CD14-positive monocyte (primary cell): ENCODE results near the gene AMIGO2. TPM values are rescaled to one million over a fixed set of nuclear protein-coding genes. Genes with fewer than 3 reads are reported as not detected.

Experiments used
- DNase-seq, 3 donors: peaks; one replicate each; pipeline ENCODE4 v3.0.0-alpha.2; 2011 to 2022
- H2AFZ ChIP-seq: 2 replicates; pipeline ENCODE4 v1.6.0; 2012; ENCODE audit warnings: mild to moderate bottlenecking, low read depth, low read length, inconsistent platforms; ENCODE audit not compliant: insufficient read depth, poor library complexity, severe bottlenecking
- H3K27ac ChIP-seq, 2 donors: 1 replicate in 1 of 2; 2 replicates in 1 of 2; pipeline ENCODE4 v1.5.1; 2012 to 2013; ENCODE audit warnings: low read length in 2 of 2, control low read depth in 1 of 2, inconsistent platforms in 1 of 2, low read depth in 1 of 2, mild to moderate bottlenecking in 1 of 2
- H3K27me3 ChIP-seq, 2 donors: one replicate each; pipeline versions ENCODE4 v1.6.0 to v1.6.1; 2011 to 2013; ENCODE audit warnings: low read length in 2 of 2; ENCODE audit not compliant: control insufficient read depth in 2 of 2, insufficient read depth in 2 of 2
- H3K36me3 ChIP-seq, 2 donors: replicated peaks in 1 of 2; 1 replicate in 1 of 2; 2 replicates in 1 of 2; pipeline versions ENCODE4 v1.5.1 to v1.6.1; 2012 to 2013; ENCODE audit warnings: low read length in 2 of 2, control low read depth in 1 of 2, inconsistent platforms in 1 of 2, mild to moderate bottlenecking in 1 of 2; ENCODE audit not compliant: insufficient read depth in 2 of 2, control insufficient read depth in 1 of 2
- H3K4me1 ChIP-seq, 2 donors: 1 replicate in 1 of 2; 2 replicates in 1 of 2; pipeline versions ENCODE4 v1.5.1 to v1.6.1; 2012 to 2013; ENCODE audit warnings: low read length in 2 of 2, control low read depth in 1 of 2, inconsistent platforms in 1 of 2, mild to moderate bottlenecking in 1 of 2, moderate library complexity in 1 of 2; ENCODE audit not compliant: insufficient read depth in 2 of 2, control insufficient read depth in 1 of 2
- H3K4me2 ChIP-seq: replicated peaks from 2 replicates; pipeline ENCODE3; 2012; ENCODE audit warnings: low read length, moderate library complexity, mild to moderate bottlenecking; ENCODE audit not compliant: poor library complexity, severe bottlenecking; ENCODE audit errors: extremely low read depth
- H3K4me3 ChIP-seq, 3 experiments: fragments of 200-600 bp in 1 of 3; sonication (generic) in 1 of 3; replicated peaks in 1 of 3; 1 replicate in 2 of 3; 2 replicates in 1 of 3; pipeline ENCODE4 v1.5.1; 2011 to 2013; ENCODE audit warnings: low read length in 3 of 3, mild to moderate bottlenecking in 3 of 3, control low read depth in 2 of 3, low read depth in 2 of 3, inconsistent platforms in 1 of 3, moderate library complexity in 1 of 3
- H3K79me2 ChIP-seq: 2 replicates; pipeline ENCODE4 v1.6.0; 2012; ENCODE audit warnings: mild to moderate bottlenecking, control low read depth, inconsistent platforms, low read length, moderate library complexity; ENCODE audit not compliant: insufficient read depth
- H3K9ac ChIP-seq: 2 replicates; pipeline ENCODE4 v1.6.0; 2017; ENCODE audit warnings: low read length, mild to moderate bottlenecking; ENCODE audit not compliant: insufficient read depth, poor library complexity, severe bottlenecking
- H3K9me3 ChIP-seq, 2 donors: replicated peaks in 1 of 2; 1 replicate in 1 of 2; 2 replicates in 1 of 2; pipeline versions ENCODE4 v1.5.1 to v1.6.1; 2012 to 2013; ENCODE audit warnings: low read length in 2 of 2, control low read depth in 1 of 2; ENCODE audit not compliant: control insufficient read depth in 1 of 2, insufficient read depth in 1 of 2
- H4K20me1 ChIP-seq: 2 replicates; pipeline ENCODE4 v1.6.0; 2012; ENCODE audit warnings: mild to moderate bottlenecking, low read length, control low read depth, moderate library complexity; ENCODE audit not compliant: insufficient read depth
- H3K27ac Mint-ChIP-seq, 7 donors: one replicate each; pipeline ENCODE4 v1.8.0; 2020; ENCODE audit warnings: mild to moderate bottlenecking in 7 of 7, mixed read lengths in 7 of 7, moderate library complexity in 6 of 7, inconsistent platforms in 2 of 7
- H3K27me3 Mint-ChIP-seq, 3 donors: one replicate each; pipeline ENCODE4 v1.8.0; 2021 to 2022; ENCODE audit warnings: low read depth in 3 of 3, mild to moderate bottlenecking in 3 of 3, mixed read lengths in 3 of 3, moderate library complexity in 3 of 3, inconsistent platforms in 1 of 3
- H3K36me3 Mint-ChIP-seq, 2 donors: one replicate each; pipeline ENCODE4 v1.8.0; 2020; ENCODE audit warnings: mixed read lengths in 2 of 2, inconsistent platforms in 1 of 2, mild to moderate bottlenecking in 1 of 2
- H3K4me1 Mint-ChIP-seq: one replicate; pipeline ENCODE4 v1.8.0; 2020; ENCODE audit warnings: mild to moderate bottlenecking, mixed read lengths
- H3K4me3 Mint-ChIP-seq, 2 donors: one replicate each; pipeline ENCODE4 v1.8.0; 2020; ENCODE audit warnings: mild to moderate bottlenecking in 2 of 2, mixed read lengths in 2 of 2, moderate library complexity in 1 of 2
- H3K9me3 Mint-ChIP-seq, 7 donors: one replicate each; pipeline ENCODE4 v1.8.0; 2020 to 2022; ENCODE audit warnings: mixed read lengths in 7 of 7, mild to moderate bottlenecking in 6 of 7, moderate library complexity in 6 of 7, inconsistent platforms in 2 of 7
- CTCF ChIP-seq: fragments of 200-600 bp; IDR thresholded peaks from one replicate; pipeline ENCODE4 v1.8.0; 2022; ENCODE audit warnings: antibody characterized with exemption, mild to moderate bottlenecking
- WGBS: methylation state at CpG from one replicate; pipeline ENCODE4 v1.1.5; 2013; ENCODE audit warnings: missing lambda C conversion rate; ENCODE audit not compliant: insufficient coverage; 5-methylcytosine and 5-hydroxymethylcytosine counted together
- intact Hi-C, 2 donors: fragments of 100-400 bp; cut with micrococcal nuclease; formaldehyde crosslinking; loops; one replicate each; pipeline versions ENCODE4 v1.15.0 to v1.15.1; 2023
- polyA plus RNA-seq, 3 donors: library from polyadenylated mRNA; depleted of rRNA in 1 of 3; unstranded in 2 of 3; stranded (reverse) in 1 of 3; fragments of 300-500 nt in 2 of 3; fragments of >200 nt in 1 of 3; fragmentation: Illumina TruSeq in 2 of 3; gene quantifications; 1 replicate in 2 of 3; 2 replicates in 1 of 3; pipeline ENCODE4 v1.2.3, GENCODE V29; 2012 to 2021

AMIGO2 gene
- polyA plus RNA-seq, 3 donors: 0.14 to 0.77 (median 0.21) TPM

GRCh38 chr12:47075192-47076084, 4.3 kb downstream of the AMIGO2 start:
- H3K36me3 Mint-ChIP-seq: no peaks in the 10 kb centered on the region
- Histone ChIP-seq H2AFZ (no peak overlapping the region), H3K36me3 (no peaks in the 10 kb centered on the region), H4K20me1 (no peaks in the 10 kb centered on the region), H3K27ac (no peak overlapping the region), H3K4me1 (peaks cover 13 to 15% of the 10 kb centered on the region in 2 donors), H3K9me3 (no peaks in the 10 kb centered on the region), H3K4me3 (no peak overlapping the region), H3K4me2 (no peak overlapping the region), H3K79me2 (no peaks in the 10 kb centered on the region), H3K9ac (no peak overlapping the region), H3K27me3 (peaks cover 5 to 16% of the 10 kb centered on the region in 2 donors)
- H3K9me3 Mint-ChIP-seq: peaks cover 0 to 2% (median 0%) of the 10 kb centered on the region in 7 donors
- H3K27ac Mint-ChIP-seq: no peak overlapping the region
- DNase-seq: no peak
- intact Hi-C loops: loop anchor here in 1 of 2 donors (2.0 kb wide), 1 partner anchor 321 kb away; no protein-coding TSS in a partner anchor
- no peak overlapping the region for H3K4me3 Mint-ChIP-seq
- TF ChIP-seq CTCF: no peak
- H3K27me3 Mint-ChIP-seq: peaks cover 16 to 22% (median 17%) of the 10 kb centered on the region in 3 donors
- 100% methylated on average over 3 of the region's 7 CpGs for WGBS
- H3K4me1 Mint-ChIP-seq: peaks cover 13% of the 10 kb centered on the region

- peaks cover 5 to 16% of the 10 kb centered on the region in 2 donors for H3K27me3 ChIP-seq
- no peak overlapping the region for H3K4me3 ChIP-seq
- no peak overlapping the region for H3K9ac ChIP-seq
- Mint-ChIP-seq H3K27ac (no peak overlapping the region), H3K4me3 (no peak overlapping the region), H3K9me3 (peaks cover 0 to 2% (median 0%) of the 10 kb centered on the region in 7 donors), H3K36me3 (no peaks in the 10 kb centered on the region), H3K27me3 (peaks cover 16 to 22% (median 17%) of the 10 kb centered on the region in 3 donors), H3K4me1 (peaks cover 11% of the 10 kb centered on the region)
- DNase-seq: no peak
- TF ChIP-seq CTCF: no peak
- H3K36me3 ChIP-seq: no peaks in the 10 kb centered on the region
- H3K9me3 ChIP-seq: no peaks in the 10 kb centered on the region
- WGBS: no CpG with 5 or more reads among the region's 2 CpGs
- no peak overlapping the region for H3K27ac ChIP-seq
- no peaks in the 10 kb centered on the region for H4K20me1 ChIP-seq
- H3K79me2 ChIP-seq: no peaks in the 10 kb centered on the region
- H2AFZ ChIP-seq: no peak overlapping the region
- intact Hi-C loops: loop anchor here in 1 of 2 donors (2.0 kb wide), 1 partner anchor 322 kb away; no protein-coding TSS in a partner anchor
- no peak overlapping the region for H3K4me2 ChIP-seq
- H3K4me1 ChIP-seq: peaks cover 8% of the 10 kb centered on the region in 2 donors
Measured at GRCh38 chr12:47074757-47075156, 5.0 kb downstream of the AMIGO2 start.
